Measurements from ENCODE around the gene MRAS. TPM values are rescaled to one million over a fixed set of nuclear protein-coding genes. Genes with fewer than 3 reads are reported as not detected.

MRAS gene
- total RNA-seq, 2 experiments from 2014 or later, result 0.16 to 0.54 TPM

- Mint-ChIP-seq H3K27ac (no peak overlapping the region), H3K4me1 (no peaks in the 10 kb centered on the region)
- DNase-seq, result no peak
Observed at GRCh38 chr3:138356730-138357405, 8.5 kb downstream of the MRAS start.

GRCh38 chr3:138359148-138359918 is 11.0 kb downstream of the MRAS start:
- no peak for DNase-seq
- no peaks in the 10 kb centered on the region for H3K36me3 Mint-ChIP-seq

More at GRCh38 chr3:138356730-138357405, 8.5 kb downstream of the MRAS start:
- H3K27me3 Mint-ChIP-seq, result no peaks in the 10 kb centered on the region
- H3K4me3 Mint-ChIP-seq, result no peak overlapping the region
- H3K36me3 Mint-ChIP-seq, result no peaks in the 10 kb centered on the region
- H3K9me3 Mint-ChIP-seq, result no peaks in the 10 kb centered on the region

DNA sequence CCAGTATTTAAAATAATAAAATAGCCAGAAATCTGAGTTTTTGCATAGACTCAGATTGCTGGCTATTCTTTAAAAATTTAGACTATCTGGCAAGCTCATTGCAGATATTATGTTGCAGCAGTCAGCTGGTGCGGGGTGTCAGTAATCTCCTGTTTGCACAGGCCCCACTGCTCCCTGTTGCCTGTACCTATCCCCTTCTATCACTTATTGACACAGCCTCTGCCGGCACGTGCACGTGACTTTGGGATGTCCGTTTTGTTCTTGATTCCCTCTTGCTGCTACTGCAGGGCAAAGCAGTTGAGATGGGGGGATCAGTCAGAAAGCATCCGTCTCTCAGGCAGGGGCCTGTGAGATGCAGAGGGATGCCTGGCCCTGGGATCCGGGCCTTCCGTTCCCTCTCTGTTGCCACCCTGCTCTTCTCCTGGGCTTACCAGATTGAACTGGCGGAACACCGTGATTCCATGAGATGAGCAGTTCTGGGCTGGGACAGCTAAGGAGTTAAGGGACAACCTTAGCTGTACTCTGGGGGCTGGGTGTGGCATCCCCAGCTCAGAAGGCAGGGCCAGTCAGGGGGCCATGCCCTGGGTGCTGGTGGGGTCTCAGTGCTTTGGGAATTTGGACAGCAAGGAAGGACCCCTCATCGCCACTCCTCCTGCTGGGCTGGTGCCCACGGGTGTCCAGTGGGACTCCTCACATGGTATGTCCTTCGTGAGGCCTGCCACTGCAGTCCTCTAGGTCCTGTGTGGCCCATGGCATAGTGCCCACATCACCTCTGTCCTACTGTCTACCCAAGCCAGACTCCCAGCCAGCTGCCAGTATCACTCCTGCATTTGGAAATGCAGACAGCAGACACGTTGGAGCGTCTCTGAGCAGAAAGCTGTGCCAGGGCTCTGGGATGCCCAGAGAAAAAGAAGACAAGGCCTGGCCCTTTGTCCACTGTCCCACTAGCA is 11.8 kb downstream of the MRAS start:
- Mint-ChIP-seq H3K36me3 (no peaks in the 10 kb centered on the region), H3K27me3 (no peaks in the 10 kb centered on the region), H3K27ac (no peak overlapping the region), H3K4me3 (no peak overlapping the region), H3K9me3 (no peaks in the 10 kb centered on the region), H3K4me1 (no peaks in the 10 kb centered on the region)
- DNase-seq, result no peak

More at GRCh38 chr3:138359148-138359918, 11.0 kb downstream of the MRAS start:
- no peaks in the 10 kb centered on the region for H3K27me3 Mint-ChIP-seq
- no peak overlapping the region for H3K27ac Mint-ChIP-seq
- no peaks in the 10 kb centered on the region for H3K9me3 Mint-ChIP-seq
- no peak overlapping the region for H3K4me3 Mint-ChIP-seq
- no peaks in the 10 kb centered on the region for H3K4me1 Mint-ChIP-seq

DNA sequence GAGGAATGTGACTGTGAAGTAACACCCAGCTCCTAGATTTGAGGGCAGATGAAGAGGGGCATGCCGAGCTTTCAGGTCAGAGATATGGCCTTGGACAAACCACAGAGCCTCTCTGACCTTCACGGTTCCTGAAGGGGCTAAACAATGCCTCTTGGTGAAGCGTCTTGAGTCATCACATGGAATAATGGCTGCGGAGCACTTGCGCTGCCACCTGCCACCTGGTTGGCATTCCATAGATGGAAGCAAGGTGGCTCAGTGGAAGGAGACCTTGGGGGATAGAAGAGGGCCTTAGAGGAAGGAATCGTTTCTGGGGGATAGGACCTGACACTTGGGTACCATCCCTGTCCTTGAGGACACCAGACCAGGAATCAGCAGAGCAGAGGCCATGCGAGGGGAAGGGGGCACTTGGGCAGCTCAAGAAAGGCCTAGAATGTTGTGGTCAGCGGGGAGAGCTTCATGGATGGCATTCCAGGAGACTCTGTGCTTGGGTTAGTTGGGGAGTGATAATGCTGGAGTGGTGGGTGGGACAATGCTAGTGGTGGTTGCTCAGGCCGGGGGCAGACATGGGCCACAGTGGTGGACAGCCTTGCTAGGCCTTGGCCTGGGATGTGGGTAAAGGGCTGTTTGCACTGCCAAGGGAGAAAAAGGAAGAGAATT is 12.6 kb downstream of the MRAS start:
- Mint-ChIP-seq H3K9me3 (no peaks in the 10 kb centered on the region), H3K27me3 (no peaks in the 10 kb centered on the region), H3K36me3 (no peaks in the 10 kb centered on the region), H3K4me1 (no peaks in the 10 kb centered on the region), H3K4me3 (no peak overlapping the region), H3K27ac (no peak overlapping the region)
- DNase-seq, result no peak

DNA sequence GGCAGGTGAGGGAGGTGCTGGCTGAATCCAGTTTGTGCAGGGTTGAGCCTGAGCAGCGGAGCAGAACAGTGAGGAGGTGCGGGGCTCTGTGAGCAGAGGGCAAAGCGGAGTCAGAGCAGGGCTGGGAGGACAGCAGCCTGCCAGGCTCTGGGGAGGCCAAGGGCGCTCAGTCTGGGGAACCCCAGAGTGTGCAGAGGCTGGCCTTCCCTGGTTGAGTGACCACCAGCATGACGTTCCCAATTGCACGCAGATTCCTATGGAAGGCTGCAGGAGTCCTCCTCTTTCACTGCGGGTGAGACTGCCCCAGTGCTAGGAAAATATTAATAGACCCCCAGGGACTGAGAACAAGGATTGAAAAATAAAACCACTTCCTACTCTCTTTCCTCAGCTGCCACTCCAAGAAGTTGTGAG is 13.2 kb downstream of the MRAS start:
- Mint-ChIP-seq H3K9me3 (no peaks in the 10 kb centered on the region), H3K4me3 (no peak overlapping the region), H3K4me1 (no peaks in the 10 kb centered on the region), H3K36me3 (no peaks in the 10 kb centered on the region), H3K27me3 (no peaks in the 10 kb centered on the region), H3K27ac (no peak overlapping the region)
- DNase-seq, result no peak

DNA sequence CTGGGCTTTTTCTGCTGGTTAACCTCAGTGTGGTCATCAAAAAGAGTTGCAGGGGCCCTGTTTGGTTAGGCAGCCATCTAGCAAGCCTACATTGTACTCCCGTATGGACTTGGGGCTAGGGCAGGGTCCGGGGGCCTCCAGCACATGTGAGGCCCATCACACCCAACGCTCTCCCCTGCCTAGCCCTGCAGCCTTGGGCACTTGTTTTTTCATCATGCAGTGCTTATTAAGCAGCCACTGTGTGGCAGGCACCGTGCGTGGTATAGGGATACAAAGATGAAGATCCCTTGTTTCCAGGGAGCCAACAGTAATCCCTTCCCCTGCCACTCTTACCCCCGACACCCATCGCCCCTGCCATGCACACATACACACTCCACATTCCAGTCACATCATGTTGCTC is 14.2 kb downstream of the MRAS start:
- H3K27ac Mint-ChIP-seq, result no peak overlapping the region
- no peak overlapping the region for H3K4me3 Mint-ChIP-seq
- H3K9me3 Mint-ChIP-seq, result no peaks in the 10 kb centered on the region
- no peak for DNase-seq
- H3K27me3 Mint-ChIP-seq, result no peaks in the 10 kb centered on the region
- no peaks in the 10 kb centered on the region for H3K36me3 Mint-ChIP-seq
- no peaks in the 10 kb centered on the region for H3K4me1 Mint-ChIP-seq

DNA sequence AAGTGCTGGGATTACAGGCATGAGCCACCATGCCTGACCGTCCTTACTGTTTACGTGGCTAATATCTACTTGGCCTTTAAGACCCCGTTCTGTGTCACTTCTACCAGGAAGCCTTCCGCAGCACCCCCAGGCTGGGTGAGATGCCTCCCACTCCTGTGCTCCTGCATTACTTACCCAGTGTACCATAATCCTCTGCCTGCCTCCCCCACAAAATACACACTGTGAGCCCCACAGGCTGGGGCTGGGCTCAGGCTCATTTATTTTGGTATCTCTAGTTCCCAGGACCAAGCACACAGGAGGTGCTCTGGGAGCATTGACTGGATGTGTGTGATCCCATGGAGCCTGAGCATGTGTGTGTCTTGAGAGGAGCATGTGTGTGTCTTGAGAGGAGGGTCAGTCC is 14.9 kb downstream of the MRAS start:
- DNase-seq, result no peak
- H3K4me3 Mint-ChIP-seq, result no peak overlapping the region
- no peaks in the 10 kb centered on the region for H3K9me3 Mint-ChIP-seq
- no peaks in the 10 kb centered on the region for H3K27me3 Mint-ChIP-seq
- no peak overlapping the region for H3K27ac Mint-ChIP-seq
- no peaks in the 10 kb centered on the region for H3K36me3 Mint-ChIP-seq
- H3K4me1 Mint-ChIP-seq, result no peaks in the 10 kb centered on the region

GRCh38 chr3:138364356-138365252 is 16.2 kb downstream of the MRAS start:
- H3K36me3 Mint-ChIP-seq, result no peaks in the 10 kb centered on the region
- DNase-seq, result no peak
- no peaks in the 10 kb centered on the region for H3K4me1 Mint-ChIP-seq
- H3K27ac Mint-ChIP-seq, result no peak overlapping the region
- no peak overlapping the region for H3K4me3 Mint-ChIP-seq
- H3K9me3 Mint-ChIP-seq, result no peaks in the 10 kb centered on the region
- no peaks in the 10 kb centered on the region for H3K27me3 Mint-ChIP-seq

DNA sequence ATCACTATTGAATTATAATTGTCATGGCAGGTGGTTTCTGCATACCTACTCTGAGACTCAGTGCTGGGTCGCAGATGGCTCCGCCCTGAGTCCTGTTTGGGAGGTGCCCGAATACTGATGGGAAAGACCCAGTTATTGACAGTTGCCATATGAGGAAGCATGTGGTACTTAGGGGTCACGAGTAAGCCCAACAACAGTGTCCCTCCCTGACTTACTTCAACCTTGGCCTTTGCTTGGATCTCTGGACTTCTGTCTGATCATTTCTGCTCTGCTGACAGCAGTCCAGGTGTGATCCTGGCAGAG is 16.8 kb downstream of the MRAS start:
- Mint-ChIP-seq H3K4me1 (no peaks in the 10 kb centered on the region), H3K36me3 (no peaks in the 10 kb centered on the region), H3K27me3 (no peaks in the 10 kb centered on the region), H3K27ac (no peak overlapping the region), H3K4me3 (no peak overlapping the region), H3K9me3 (no peaks in the 10 kb centered on the region)
- DNase-seq, result no peak

- Mint-ChIP-seq H3K27me3 (peaks cover 4% of the 10 kb centered on the region), H3K27ac (no peak overlapping the region), H3K4me1 (peaks cover 3% of the 10 kb centered on the region), H3K9me3 (peaks cover 2% of the 10 kb centered on the region), H3K36me3 (no peaks in the 10 kb centered on the region), H3K4me3 (no peak overlapping the region)
- DNase-seq, result no peak
Observed at GRCh38 chr3:138366006-138366759, 17.8 kb downstream of the MRAS start.

DNA sequence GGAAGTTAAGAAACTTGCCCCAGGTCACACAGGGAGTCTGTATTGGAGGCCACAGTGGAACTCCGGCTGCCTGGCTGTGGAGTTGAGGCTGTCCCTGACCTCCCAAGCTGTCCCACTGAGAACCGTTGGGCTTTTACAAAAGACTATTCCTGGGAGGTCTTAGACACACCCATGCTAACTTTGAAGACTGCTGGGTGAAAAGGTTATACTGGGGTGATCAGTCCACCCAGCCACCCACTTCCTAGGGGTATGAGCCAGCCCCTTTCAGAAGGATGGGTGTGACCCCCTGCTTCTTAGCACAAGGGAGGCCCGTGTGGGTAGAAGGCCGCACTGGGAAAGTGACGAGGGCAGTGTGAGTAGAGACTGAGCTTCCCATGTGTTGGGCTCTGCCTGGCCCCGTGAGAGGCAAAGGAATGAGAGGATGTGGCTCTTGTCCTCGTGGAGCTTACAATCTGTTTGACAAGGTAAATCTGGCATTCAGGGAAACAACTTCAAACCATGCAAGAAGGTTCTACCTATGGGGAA is 19.0 kb downstream of the MRAS start:
- Mint-ChIP-seq H3K27ac (no peak overlapping the region), H3K4me3 (no peak overlapping the region), H3K36me3 (no peaks in the 10 kb centered on the region), H3K27me3 (peaks cover 4% of the 10 kb centered on the region), H3K4me1 (peaks cover 13% of the 10 kb centered on the region), H3K9me3 (peaks cover 2% of the 10 kb centered on the region)
- no peak for DNase-seq

GRCh38 chr3:138367911-138368310 is 19.5 kb downstream of the MRAS start:
- Mint-ChIP-seq H3K4me3 (no peak overlapping the region), H3K9me3 (peaks cover 2% of the 10 kb centered on the region), H3K27me3 (peaks cover 4% of the 10 kb centered on the region), H3K36me3 (no peaks in the 10 kb centered on the region), H3K4me1 (peaks cover 13% of the 10 kb centered on the region), H3K27ac (no peak overlapping the region)
- no peak for DNase-seq

DNA sequence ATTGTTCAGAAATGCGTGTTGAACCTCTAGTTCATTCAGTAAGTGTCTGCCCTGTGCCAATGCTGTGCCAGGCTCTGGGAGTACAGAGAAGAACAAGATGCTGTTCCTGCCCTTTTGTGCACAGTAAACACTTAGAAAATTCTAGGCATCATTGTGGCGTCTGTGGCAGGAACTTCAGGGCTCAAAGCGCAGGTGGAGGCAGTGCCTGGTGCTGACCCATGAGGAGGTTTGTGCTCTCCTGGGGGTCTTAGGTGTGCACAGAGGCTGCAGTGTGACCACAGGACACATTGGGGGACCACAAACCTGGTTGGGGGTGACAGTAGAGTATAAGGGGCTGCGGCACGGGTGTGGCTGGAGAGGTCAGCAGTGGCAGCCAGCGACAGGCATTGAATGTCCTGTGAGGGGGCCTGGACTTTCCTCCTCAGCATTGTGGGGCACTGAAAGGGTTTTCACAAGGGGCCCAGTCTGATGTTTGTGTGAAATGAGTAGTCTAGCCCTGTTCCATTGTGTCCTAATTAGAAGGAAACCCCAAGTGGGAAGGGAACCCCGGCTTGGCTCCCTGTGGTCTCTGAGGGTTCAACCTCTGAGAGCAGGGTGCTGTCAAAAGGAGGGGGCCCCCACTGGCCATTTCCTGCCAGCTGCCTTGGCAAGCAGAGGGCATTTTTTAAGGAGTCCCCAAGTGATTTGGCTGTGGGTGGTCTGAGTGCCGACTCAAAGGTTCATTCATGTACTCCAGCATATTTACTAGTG is 20.9 kb downstream of the MRAS start:
- Mint-ChIP-seq H3K4me3 (no peak overlapping the region), H3K36me3 (no peaks in the 10 kb centered on the region), H3K27ac (no peak overlapping the region), H3K4me1 (peaks cover 13% of the 10 kb centered on the region), H3K9me3 (peaks cover 2% of the 10 kb centered on the region), H3K27me3 (peaks cover 4% of the 10 kb centered on the region)
- DNase-seq, result peak; percentile 24
